ENCODE data around the gene CTAG1B. TPM values are rescaled to one million over a fixed set of nuclear protein-coding genes. Genes with fewer than 3 reads are reported as not detected.
"Not testable (repeated sequence)": the region's sequence is repeated elsewhere in the genome, so short reads cannot be mapped to it uniquely, and the experiment has no call there.

Gene CTAG1B
- total and polyA plus RNA-seq, 2 donors (not counting 1 experiment from before 2014, with no cell fraction given): not detected

- no peak for DNase-seq (ENCODE audit: low read depth in 2 of 2)
Measured at GRCh38 chrX:154594491-154594890, 24.6 kb downstream of the CTAG1B start.

GRCh38 chrX:154593201-154593600 is 25.9 kb downstream of the CTAG1B start:
- Histone ChIP-seq H3K79me2 (ENCODE audit: control insufficient read depth, insufficient read depth, low read length) (no peaks in the 10 kb centered on the region), H3K4me3 (replicated peaks in 1 of 4; ENCODE audit: control extremely low read depth in 1 of 4, insufficient read depth in 1 of 4, low read depth in 3 of 4, low read length in 4 of 4) (no peak overlapping the region), H3K27me3 (ENCODE audit: control insufficient read depth, insufficient read depth, low read length) (peaks cover 7% of the 10 kb centered on the region), H3K27ac (ENCODE audit: insufficient read depth, low read length) (no peak overlapping the region), H3K9me3 (ENCODE audit: control insufficient read depth, insufficient read depth, low read depth, low read length) (no peaks in the 10 kb centered on the region), H3K9ac (ENCODE audit: insufficient read depth, low read length) (no peak overlapping the region), H3K4me1 (ENCODE audit: control insufficient read depth, extremely low read depth, insufficient read depth, low read length) (no peaks in the 10 kb centered on the region), H3K36me3 (ENCODE audit: control insufficient read depth, insufficient read depth, low read length) (no peaks in the 10 kb centered on the region), H2AFZ (ENCODE audit: low read length) (no peak overlapping the region), H3K4me2 (ENCODE audit: extremely low read depth, insufficient read depth, low read length) (no peak overlapping the region), H4K20me1 (ENCODE audit: control insufficient read depth, extremely low read depth, insufficient read depth, low read length) (no peaks in the 10 kb centered on the region)
- TF ChIP-seq EZH2 (IDR thresholded peaks at IDR 0.05; ENCODE audit: low read length, missing control alignments) (no peak), CTCF (conservative IDR thresholded peaks at IDR 0.05 in 1 of 2, IDR thresholded peaks at IDR 0.05 in 1 of 2; ENCODE audit: low read depth in 1 of 2, low read length in 2 of 2) (no peak)
- DNase-seq (ENCODE audit: low read depth in 2 of 2): no peak

More at GRCh38 chrX:154594491-154594890, 24.6 kb downstream of the CTAG1B start:
- no peak overlapping the region for H3K4me3 ChIP-seq (replicated peaks in 1 of 4; ENCODE audit: control extremely low read depth in 1 of 4, insufficient read depth in 1 of 4, low read depth in 3 of 4, low read length in 4 of 4)
- no peaks in the 10 kb centered on the region for H3K36me3 ChIP-seq (ENCODE audit: control insufficient read depth, insufficient read depth, low read length)
- H3K4me1 ChIP-seq (ENCODE audit: control insufficient read depth, extremely low read depth, insufficient read depth, low read length): no peaks in the 10 kb centered on the region
- H4K20me1 ChIP-seq (ENCODE audit: control insufficient read depth, extremely low read depth, insufficient read depth, low read length): no peaks in the 10 kb centered on the region
- H3K27ac ChIP-seq (ENCODE audit: insufficient read depth, low read length): no peak overlapping the region
- H3K27me3 ChIP-seq (ENCODE audit: control insufficient read depth, insufficient read depth, low read length): peaks cover 7% of the 10 kb centered on the region
- no peaks in the 10 kb centered on the region for H3K79me2 ChIP-seq (ENCODE audit: control insufficient read depth, insufficient read depth, low read length)
- TF ChIP-seq CTCF (conservative IDR thresholded peaks at IDR 0.05 in 1 of 2, IDR thresholded peaks at IDR 0.05 in 1 of 2; ENCODE audit: low read depth in 1 of 2, low read length in 2 of 2) (no peak), EZH2 (IDR thresholded peaks at IDR 0.05; ENCODE audit: low read length, missing control alignments) (no peak)
- no peaks in the 10 kb centered on the region for H3K9me3 ChIP-seq (ENCODE audit: control insufficient read depth, insufficient read depth, low read depth, low read length)
- no peak overlapping the region for H3K9ac ChIP-seq (ENCODE audit: insufficient read depth, low read length)
- H3K4me2 ChIP-seq (ENCODE audit: extremely low read depth, insufficient read depth, low read length): no peak overlapping the region
- no peak overlapping the region for H2AFZ ChIP-seq (ENCODE audit: low read length)

- TF ChIP-seq EZH2 (IDR thresholded peaks at IDR 0.05; ENCODE audit: low read length, missing control alignments): no peak
- TF ChIP-seq CTCF (conservative IDR thresholded peaks at IDR 0.05 in 1 of 2, IDR thresholded peaks at IDR 0.05 in 1 of 2; ENCODE audit: low read depth in 1 of 2, low read length in 2 of 2): no peak
- H3K4me1 ChIP-seq (ENCODE audit: control insufficient read depth, extremely low read depth, insufficient read depth, low read length): no peaks in the 10 kb centered on the region
- H3K36me3 ChIP-seq (ENCODE audit: control insufficient read depth, insufficient read depth, low read length): no peaks in the 10 kb centered on the region
- DNase-seq (ENCODE audit: low read depth in 2 of 2): no peak
- H3K27ac ChIP-seq (ENCODE audit: insufficient read depth, low read length): no peak overlapping the region
- no peak overlapping the region for H3K4me3 ChIP-seq (replicated peaks in 1 of 4; ENCODE audit: control extremely low read depth in 1 of 4, insufficient read depth in 1 of 4, low read depth in 3 of 4, low read length in 4 of 4)
- peaks cover 7% of the 10 kb centered on the region for H3K27me3 ChIP-seq (ENCODE audit: control insufficient read depth, insufficient read depth, low read length)
- H3K4me2 ChIP-seq (ENCODE audit: extremely low read depth, insufficient read depth, low read length): no peak overlapping the region
- no peaks in the 10 kb centered on the region for H3K79me2 ChIP-seq (ENCODE audit: control insufficient read depth, insufficient read depth, low read length)
- no peaks in the 10 kb centered on the region for H3K9me3 ChIP-seq (ENCODE audit: control insufficient read depth, insufficient read depth, low read depth, low read length)
- H3K9ac ChIP-seq (ENCODE audit: insufficient read depth, low read length): no peak overlapping the region
- no peaks in the 10 kb centered on the region for H4K20me1 ChIP-seq (ENCODE audit: control insufficient read depth, extremely low read depth, insufficient read depth, low read length)
- H2AFZ ChIP-seq (ENCODE audit: low read length): no peak overlapping the region
Measured at GRCh38 chrX:154592505-154592904, 26.6 kb downstream of the CTAG1B start.

GRCh38 chrX:154590415-154590814 is 28.7 kb downstream of the CTAG1B start:
- not testable (repeated sequence) for DNase-seq (ENCODE audit: low read depth in 2 of 2); H3K9me3 ChIP-seq (ENCODE audit: control insufficient read depth, insufficient read depth, low read depth, low read length); H3K27ac ChIP-seq (ENCODE audit: insufficient read depth, low read length); H3K36me3 ChIP-seq (ENCODE audit: control insufficient read depth, insufficient read depth, low read length); H3K79me2 ChIP-seq (ENCODE audit: control insufficient read depth, insufficient read depth, low read length); H2AFZ ChIP-seq (ENCODE audit: low read length); H3K4me1 ChIP-seq (ENCODE audit: control insufficient read depth, extremely low read depth, insufficient read depth, low read length); H4K20me1 ChIP-seq (ENCODE audit: control insufficient read depth, extremely low read depth, insufficient read depth, low read length); H3K4me3 ChIP-seq (replicated peaks in 1 of 4; ENCODE audit: control extremely low read depth in 1 of 4, insufficient read depth in 1 of 4, low read depth in 3 of 4, low read length in 4 of 4); H3K4me2 ChIP-seq (ENCODE audit: extremely low read depth, insufficient read depth, low read length); H3K27me3 ChIP-seq (ENCODE audit: control insufficient read depth, insufficient read depth, low read length); H3K9ac ChIP-seq (ENCODE audit: insufficient read depth, low read length)

GRCh38 chrX:154584585-154585183 is 34.4 kb downstream of the CTAG1B start, which contains the start of gene CTAG1A:
Gene CTAG1A, plus strand, starts transcription at chrX:154585133. Its CDS starts 74 bp downstream, at chrX:154585207.
- not testable (repeated sequence) for H3K9me3 ChIP-seq (ENCODE audit: control insufficient read depth, insufficient read depth, low read depth, low read length); H3K9ac ChIP-seq (ENCODE audit: insufficient read depth, low read length); H3K4me2 ChIP-seq (ENCODE audit: extremely low read depth, insufficient read depth, low read length); H2AFZ ChIP-seq (ENCODE audit: low read length); H3K4me1 ChIP-seq (ENCODE audit: control insufficient read depth, extremely low read depth, insufficient read depth, low read length); H3K36me3 ChIP-seq (ENCODE audit: control insufficient read depth, insufficient read depth, low read length); H3K27ac ChIP-seq (ENCODE audit: insufficient read depth, low read length); H4K20me1 ChIP-seq (ENCODE audit: control insufficient read depth, extremely low read depth, insufficient read depth, low read length); H3K27me3 ChIP-seq (ENCODE audit: control insufficient read depth, insufficient read depth, low read length); H3K4me3 ChIP-seq (replicated peaks in 1 of 4; ENCODE audit: control extremely low read depth in 1 of 4, insufficient read depth in 1 of 4, low read depth in 3 of 4, low read length in 4 of 4); DNase-seq (ENCODE audit: low read depth in 2 of 2); H3K79me2 ChIP-seq (ENCODE audit: control insufficient read depth, insufficient read depth, low read length)
